H1 (cell line): ENCODE measurements around the gene SATB2. TPM values are rescaled to one million over a fixed set of nuclear protein-coding genes. Genes with fewer than 3 reads are reported as not detected.

Source experiments
- CTCF ChIA-PET: fragments of 300-600 bp; sonication (Branson Sonifier 250); formaldehyde crosslinking; loops from one replicate; lab custom pipeline; 2021; ENCODE audit not compliant: partially characterized antibody; lab: Charles Lee
- POLR2A ChIA-PET: fragments of 300-600 bp; sonication (Branson Sonifier 250); formaldehyde crosslinking; loops from one replicate; lab custom pipeline; 2021; ENCODE audit warnings: inconsistent platforms; ENCODE audit not compliant: partially characterized antibody; lab: Charles Lee
- DNase-seq, 2 experiments: peaks; one replicate each; pipeline versions ENCODE4 v3.0.0 to v3.0.0-alpha.2; 2010 to 2022; ENCODE audit warnings: low spot score in 2 of 2, low read depth in 1 of 2, mixed read lengths in 1 of 2
- FAIRE-seq: peaks from 2 replicates; lab custom pipeline; 2011; peaks lifted over from hg19 to GRCh38; lab: Jason Lieb, UNC
- H2AFZ ChIP-seq: 2 replicates; pipeline ENCODE4 v1.8.1; 2012; ENCODE audit warnings: low read length, inconsistent platforms
- H2AK5ac ChIP-seq: 2 replicates; pipeline ENCODE4 v1.6.1; 2013; ENCODE audit warnings: low read depth, low read length
- H2BK120ac ChIP-seq: replicated peaks from 2 replicates; pipeline ENCODE3; 2013; ENCODE audit warnings: low read depth, low read length, inconsistent platforms
- H2BK12ac ChIP-seq: 2 replicates; pipeline ENCODE4 v1.6.1; 2013; ENCODE audit warnings: low read depth, low read length
- H2BK15ac ChIP-seq: 2 replicates; pipeline ENCODE4 v1.6.1; 2013; ENCODE audit warnings: low read length
- H2BK20ac ChIP-seq: 2 replicates; pipeline ENCODE4 v1.6.1; 2013; ENCODE audit warnings: low read length
- H2BK5ac ChIP-seq: 2 replicates; pipeline ENCODE4 v1.6.1; 2013; ENCODE audit warnings: low read depth, low read length
- H3K14ac ChIP-seq: 2 replicates; pipeline ENCODE4 v1.6.1; 2013; ENCODE audit warnings: inconsistent platforms; ENCODE audit not compliant: insufficient read length
- H3K18ac ChIP-seq: 2 replicates; pipeline ENCODE4 v1.6.1; 2013; ENCODE audit warnings: low read length; ENCODE audit errors: extremely low read depth
- H3K23ac ChIP-seq: 2 replicates; pipeline ENCODE4 v1.6.1; 2013; ENCODE audit warnings: inconsistent platforms; ENCODE audit not compliant: insufficient read length
- H3K23me2 ChIP-seq: 2 replicates; pipeline ENCODE4 v1.6.1; 2013; ENCODE audit warnings: low read depth, low read length
- H3K27ac ChIP-seq: 2 replicates; pipeline ENCODE4 v1.6.1; 2011; ENCODE audit warnings: low read depth, low read length, inconsistent platforms
- H3K27me3 ChIP-seq, 4 experiments: replicated peaks in 1 of 4; 1 replicate in 1 of 4; 2 replicates in 3 of 4; pipeline versions ENCODE4 v1.6.1 to v1.8.1; 2011 to 2013; ENCODE audit warnings: low read length in 3 of 4, mild to moderate bottlenecking in 3 of 4, inconsistent platforms in 2 of 4, mixed read lengths in 2 of 4, moderate library complexity in 1 of 4; ENCODE audit not compliant: control insufficient read depth in 3 of 4, insufficient read depth in 3 of 4; ENCODE audit errors: extremely low read depth in 1 of 4
- H3K36me3 ChIP-seq, 4 experiments: 2 replicates each; pipeline versions ENCODE4 v1.6.1 to v1.8.1; 2011 to 2013; ENCODE audit warnings: mild to moderate bottlenecking in 4 of 4, low read length in 3 of 4, moderate library complexity in 2 of 4, control low read depth in 1 of 4, inconsistent platforms in 1 of 4; ENCODE audit not compliant: insufficient read depth in 4 of 4, control insufficient read depth in 2 of 4
- H3K4ac ChIP-seq: replicated peaks from 2 replicates; pipeline ENCODE3; 2013; ENCODE audit warnings: low read length, low read depth, mixed read lengths, inconsistent platforms; ENCODE audit not compliant: insufficient read length
- H3K4me1 ChIP-seq, 4 experiments: replicated peaks in 1 of 4; 1 replicate in 1 of 4; 2 replicates in 3 of 4; pipeline versions ENCODE4 v1.6.1 to v1.8.1; 2011 to 2013; ENCODE audit warnings: low read length in 3 of 4, inconsistent platforms in 2 of 4, mixed read lengths in 1 of 4; ENCODE audit not compliant: insufficient read depth in 4 of 4, control insufficient read depth in 3 of 4
- H3K4me2 ChIP-seq, 2 experiments: 2 replicates each; pipeline versions ENCODE4 v1.6.1 to v1.8.1; 2011 to 2013; ENCODE audit warnings: low read depth in 2 of 2, low read length in 2 of 2, control low read depth in 1 of 2, inconsistent platforms in 1 of 2, mild to moderate bottlenecking in 1 of 2; ENCODE audit not compliant: insufficient read depth in 1 of 2
- H3K4me3 ChIP-seq, 4 experiments: fragments of 200-600, 300-600 bp in 1 of 4; sonication (generic), shearing (Covaris generic), sonication (Bioruptor Twin) in 1 of 4; 2 replicates each; pipeline versions ENCODE4 v1.5.1 to v1.8.1; 2011 to 2016; ENCODE audit warnings: low read length in 4 of 4, low read depth in 3 of 4, control low read depth in 2 of 4, inconsistent platforms in 2 of 4, mild to moderate bottlenecking in 2 of 4, mixed read lengths in 1 of 4, moderate library complexity in 1 of 4; ENCODE audit not compliant: insufficient read depth in 2 of 4; ENCODE audit errors: extremely low read depth in 1 of 4
- H3K56ac ChIP-seq: replicated peaks from 2 replicates; pipeline ENCODE3; 2013; ENCODE audit warnings: low read depth, mild to moderate bottlenecking, mixed read lengths, low read length, inconsistent platforms; ENCODE audit not compliant: insufficient read length
- H3K79me1 ChIP-seq: 2 replicates; pipeline ENCODE4 v1.6.1; 2013; ENCODE audit warnings: low read depth, low read length, control low read depth
- H3K79me2 ChIP-seq, 2 experiments: 2 replicates each; pipeline versions ENCODE4 v1.6.1 to v1.8.1; 2012 to 2013; ENCODE audit warnings: low read length in 2 of 2, mild to moderate bottlenecking in 2 of 2, inconsistent platforms in 1 of 2; ENCODE audit not compliant: insufficient read depth in 2 of 2, control insufficient read depth in 1 of 2
- H3K9ac ChIP-seq, 4 experiments: replicated peaks in 1 of 4; 1 replicate in 1 of 4; 2 replicates in 3 of 4; pipeline versions ENCODE4 v1.6.1 to v1.8.1; 2011 to 2013; ENCODE audit warnings: low read depth in 3 of 4, low read length in 3 of 4, control low read depth in 2 of 4, mild to moderate bottlenecking in 2 of 4, moderate library complexity in 2 of 4, inconsistent platforms in 1 of 4; ENCODE audit errors: extremely low read depth in 1 of 4
- H3K9me3 ChIP-seq, 2 experiments: 2 replicates each; pipeline versions ENCODE4 v1.6.1 to v1.8.1; 2012 to 2013; ENCODE audit warnings: mild to moderate bottlenecking in 2 of 2, moderate library complexity in 2 of 2, control low read depth in 1 of 2, inconsistent platforms in 1 of 2, low read depth in 1 of 2, low read length in 1 of 2, mixed read lengths in 1 of 2; ENCODE audit not compliant: insufficient read depth in 2 of 2
- H4K20me1 ChIP-seq, 2 experiments: replicated peaks in 1 of 2; 2 replicates each; pipeline versions ENCODE3 to v1.8.1; 2011 to 2013; ENCODE audit warnings: inconsistent platforms in 2 of 2, low read length in 2 of 2, mild to moderate bottlenecking in 1 of 2; ENCODE audit not compliant: insufficient read depth in 2 of 2, control insufficient read depth in 1 of 2
- H4K5ac ChIP-seq: 2 replicates; pipeline ENCODE4 v1.6.1; 2013; ENCODE audit warnings: low read length, low read depth, mixed read lengths, inconsistent platforms; ENCODE audit not compliant: insufficient read length
- H4K8ac ChIP-seq: 2 replicates; pipeline ENCODE4 v1.8.0; 2013; ENCODE audit warnings: mild to moderate bottlenecking, moderate library complexity, low read length, inconsistent platforms; ENCODE audit not compliant: insufficient read depth; ENCODE audit errors: extremely low read depth
- H4K91ac ChIP-seq: replicated peaks from 2 replicates; pipeline ENCODE3; 2013; ENCODE audit warnings: low read length, mixed read lengths, inconsistent platforms; ENCODE audit not compliant: insufficient read length
- CBX5 ChIP-seq: fragments of 300-800, 300-1000 bp; sonication (generic); IDR thresholded peaks from 2 replicates; pipeline ENCODE4 v1.7.1; 2016; ENCODE audit warnings: antibody characterized with exemption, low read length, low read depth
- FOSL1 ChIP-seq: IDR thresholded peaks from 2 replicates; pipeline ENCODE4 v1.6.1; 2011; ENCODE audit warnings: mild to moderate bottlenecking, low read depth, low read length, moderate library complexity; ENCODE audit not compliant: insufficient read depth
- KDM4A ChIP-seq: IDR thresholded peaks from one replicate; pipeline ENCODE4 v1.7.1; 2012; ENCODE audit warnings: low read depth, mild to moderate bottlenecking, moderate library complexity, low read length, inconsistent platforms; ENCODE audit not compliant: severe bottlenecking
- TAF1 ChIP-seq: IDR thresholded peaks from 2 replicates; pipeline ENCODE4 v1.6.1; 2011; ENCODE audit warnings: mild to moderate bottlenecking, low read depth, low read length
- WGBS, 2 experiments: shearing (Covaris generic) in 1 of 2; methylation state at CpG; one replicate each; pipeline versions ENCODE4 v1.1.6 to v1.1.7; 2013 to 2015; ENCODE audit warnings: low lambda C conversion rate in 2 of 2, mixed read lengths in 2 of 2, inconsistent platforms in 1 of 2, low coverage in 1 of 2, missing lambda C conversion rate in 1 of 2; ENCODE audit not compliant: insufficient replicate concordance in 2 of 2, insufficient coverage in 1 of 2, insufficient read length in 1 of 2; ENCODE audit errors: extremely low coverage in 1 of 2, missing lambda C conversion rate in 1 of 2; 5-methylcytosine and 5-hydroxymethylcytosine counted together
- polyA plus RNA-seq, 7 experiments: library from polyadenylated mRNA; depleted of rRNA in 3 of 7; stranded (reverse) in 5 of 7; unstranded in 2 of 7; fragments of >200 nt in 5 of 7; fragments of 200-250 nt in 2 of 7; gene quantifications; 1 replicate in 5 of 7; 2 replicates in 1 of 7; 4 replicates in 1 of 7; pipeline versions ENCODE4 v1.2.1 to v1.2.3, GENCODE V29; 2011 to 2013; ENCODE audit warnings: missing spikeins in 2 of 7, mixed read lengths in 2 of 7
- total RNA-seq: library from RNA; stranded (reverse); fragmentation: NEBNext Ultra II Directional; extraction: Animal tissue kit (Norgen Biotek cat#: 25700); gene quantifications from 2 replicates; pipeline ENCODE4 v1.2.1, GENCODE V29; 2021
- TF ChIP-seq, protein P1 (sequence below): IDR thresholded peaks from 2 replicates; pipeline ENCODE4 v1.6.1; 2012; ENCODE audit warnings: low read length, inconsistent platforms

SATB2 gene
- total and polyA plus RNA-seq, 2 of the 8 experiments (the other 6 are each of a cell fraction or from before 2014, with no cell fraction given): 1.3 to 5.7 TPM

DNA sequence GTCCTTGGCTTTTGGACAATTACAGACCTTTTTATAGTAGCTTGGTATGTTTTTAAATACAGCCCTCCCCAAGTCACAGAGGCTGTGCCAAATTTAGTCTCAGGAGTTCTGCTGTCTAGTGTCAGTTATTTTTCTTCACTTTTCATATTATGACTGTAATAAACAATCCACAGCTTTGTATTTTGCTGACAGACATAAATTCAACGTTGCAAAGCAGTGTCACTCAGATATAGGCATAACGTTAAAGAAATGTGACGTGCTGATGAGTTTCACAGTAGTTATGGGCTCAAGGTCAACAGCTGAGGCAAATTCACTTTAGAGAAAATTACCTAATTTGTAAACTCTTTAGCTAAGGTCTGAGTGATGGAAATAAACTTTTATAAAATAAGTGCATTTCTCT, 151.6 kb downstream of the SATB2 start:
- H2AK5ac ChIP-seq: no peak overlapping the region
- H2BK5ac ChIP-seq: no peak overlapping the region
- no peak overlapping the region for H2BK15ac ChIP-seq
- H2BK20ac ChIP-seq: no peak overlapping the region
- H2AFZ ChIP-seq: no peak overlapping the region
- no peak overlapping the region for H3K4ac ChIP-seq
- no peak overlapping the region for H3K9ac ChIP-seq
- no peaks in the 10 kb centered on the region for H3K27me3 ChIP-seq
- no peaks in the 10 kb centered on the region for H4K20me1 ChIP-seq
- H4K91ac ChIP-seq: no peak overlapping the region
- no peak overlapping the region for H3K14ac ChIP-seq
- H3K36me3 ChIP-seq: no peaks in the 10 kb centered on the region
- H2BK12ac ChIP-seq: no peak overlapping the region
- H3K56ac ChIP-seq: no peak overlapping the region
- CTCF ChIA-PET: interaction anchor here (1.2 kb wide), 1 partner anchor 61 kb away, joined by 4 read pairs; no protein-coding TSS in a partner anchor
- H2BK120ac ChIP-seq: no peak overlapping the region
- no peak overlapping the region for H3K23ac ChIP-seq
- DNase-seq (no peak), FAIRE-seq (no peak)
- H3K4me2 ChIP-seq: no peak overlapping the region
- no peak for TF ChIP-seq FOSL1
- TF ChIP-seq TAF1: no peak
- TF ChIP-seq KDM4A: no peak
- TF ChIP-seq, protein P1, sequence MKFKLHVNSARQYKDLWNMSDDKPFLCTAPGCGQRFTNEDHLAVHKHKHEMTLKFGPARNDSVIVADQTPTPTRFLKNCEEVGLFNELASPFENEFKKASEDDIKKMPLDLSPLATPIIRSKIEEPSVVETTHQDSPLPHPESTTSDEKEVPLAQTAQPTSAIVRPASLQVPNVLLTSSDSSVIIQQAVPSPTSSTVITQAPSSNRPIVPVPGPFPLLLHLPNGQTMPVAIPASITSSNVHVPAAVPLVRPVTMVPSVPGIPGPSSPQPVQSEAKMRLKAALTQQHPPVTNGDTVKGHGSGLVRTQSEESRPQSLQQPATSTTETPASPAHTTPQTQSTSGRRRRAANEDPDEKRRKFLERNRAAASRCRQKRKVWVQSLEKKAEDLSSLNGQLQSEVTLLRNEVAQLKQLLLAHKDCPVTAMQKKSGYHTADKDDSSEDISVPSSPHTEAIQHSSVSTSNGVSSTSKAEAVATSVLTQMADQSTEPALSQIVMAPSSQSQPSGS: no peak
- no peak for TF ChIP-seq CBX5
- TF ChIP-seq, all 59 proteins: peak for 0
- Histone ChIP-seq H3K79me2 (no peaks in the 10 kb centered on the region), H3K79me1 (no peaks in the 10 kb centered on the region), H3K27ac (no peak overlapping the region), H4K8ac (no peak overlapping the region), H3K4me1 (no peaks in the 10 kb centered on the region), H3K4me3 (no peak overlapping the region), H3K18ac (no peak overlapping the region), H4K5ac (no peak overlapping the region), H3K23me2 (no peaks in the 10 kb centered on the region), H3K9me3 (no peaks in the 10 kb centered on the region)
- POLR2A ChIA-PET: no interaction called here
- 88% methylated on average over 3 of the region's 3 CpGs; no CpG with 5 or more reads in 1 of the 2 experiments for WGBS, 2 experiments
